Hepatocyte (in vitro differentiated cells): ENCODE measurements around the gene MLPH.

Experiments
- CTCF ChIP-seq: fragments of 200-600 bp; sonication (generic); IDR thresholded peaks from 2 replicates; pipeline ENCODE4 v1.5.1; 2016; ENCODE audit warnings: antibody characterized with exemption, mild to moderate bottlenecking; ENCODE audit not compliant: poor library complexity
- EZH2 ChIP-seq: fragments of 200-600 bp; sonication (generic); IDR thresholded peaks from 2 replicates; pipeline ENCODE4 v1.6.1; 2016; ENCODE audit warnings: antibody characterized with exemption, mild to moderate bottlenecking, borderline replicate concordance

GRCh38 chr2:237448626-237449025 is 38.4 kb upstream of the MLPH start:
- TF ChIP-seq CTCF: no peak
- no peak for TF ChIP-seq EZH2
